Measurements from ENCODE around the gene AKAP8.
"Not testable (repeated sequence)": the region's sequence is repeated elsewhere in the genome, so short reads cannot be mapped to it uniquely, and the experiment has no call there.

AKAP8 gene

DNA sequence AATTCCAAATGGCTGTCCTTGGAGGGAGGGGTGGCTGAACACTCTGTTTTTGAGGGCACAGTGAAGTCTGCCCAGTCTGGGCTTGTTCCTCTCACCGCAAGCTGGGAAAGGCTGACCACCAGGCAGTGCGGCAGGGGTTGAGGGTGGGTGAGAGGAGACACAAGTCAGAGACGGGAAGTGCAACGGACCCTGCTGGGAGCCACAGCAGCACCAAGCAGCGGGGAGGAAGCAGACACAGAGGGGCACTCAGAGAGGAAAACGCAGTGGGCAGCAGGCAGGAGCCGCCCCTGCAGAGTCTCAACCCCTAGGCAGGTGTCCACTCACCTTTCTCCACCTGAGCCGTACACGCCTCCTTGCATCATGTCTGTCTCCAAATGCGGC lies 23.6 kb upstream of the AKAP8 start:
- DNase-seq: no peak

- DNase-seq: no peak
Measured at GRCh38 chr19:15402411-15403150, 23.0 kb upstream of the AKAP8 start.

DNA sequence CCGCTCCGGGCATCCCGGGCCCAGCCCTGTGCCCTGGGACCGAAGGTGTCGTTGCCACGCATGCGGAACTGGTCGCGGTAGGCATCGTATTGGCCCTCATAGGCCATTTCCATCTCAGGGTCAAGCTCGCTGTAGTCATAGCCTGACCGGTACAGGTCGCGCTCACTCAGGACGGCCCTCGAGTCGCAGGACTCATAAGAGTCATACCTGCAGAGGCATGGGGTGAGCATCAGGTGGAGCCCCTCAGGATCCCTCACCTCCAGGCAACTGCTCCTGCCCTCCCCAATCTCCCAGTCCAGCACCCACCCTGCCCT lies 21.8 kb upstream of the AKAP8 start:
- DNase-seq: no peak

DNA sequence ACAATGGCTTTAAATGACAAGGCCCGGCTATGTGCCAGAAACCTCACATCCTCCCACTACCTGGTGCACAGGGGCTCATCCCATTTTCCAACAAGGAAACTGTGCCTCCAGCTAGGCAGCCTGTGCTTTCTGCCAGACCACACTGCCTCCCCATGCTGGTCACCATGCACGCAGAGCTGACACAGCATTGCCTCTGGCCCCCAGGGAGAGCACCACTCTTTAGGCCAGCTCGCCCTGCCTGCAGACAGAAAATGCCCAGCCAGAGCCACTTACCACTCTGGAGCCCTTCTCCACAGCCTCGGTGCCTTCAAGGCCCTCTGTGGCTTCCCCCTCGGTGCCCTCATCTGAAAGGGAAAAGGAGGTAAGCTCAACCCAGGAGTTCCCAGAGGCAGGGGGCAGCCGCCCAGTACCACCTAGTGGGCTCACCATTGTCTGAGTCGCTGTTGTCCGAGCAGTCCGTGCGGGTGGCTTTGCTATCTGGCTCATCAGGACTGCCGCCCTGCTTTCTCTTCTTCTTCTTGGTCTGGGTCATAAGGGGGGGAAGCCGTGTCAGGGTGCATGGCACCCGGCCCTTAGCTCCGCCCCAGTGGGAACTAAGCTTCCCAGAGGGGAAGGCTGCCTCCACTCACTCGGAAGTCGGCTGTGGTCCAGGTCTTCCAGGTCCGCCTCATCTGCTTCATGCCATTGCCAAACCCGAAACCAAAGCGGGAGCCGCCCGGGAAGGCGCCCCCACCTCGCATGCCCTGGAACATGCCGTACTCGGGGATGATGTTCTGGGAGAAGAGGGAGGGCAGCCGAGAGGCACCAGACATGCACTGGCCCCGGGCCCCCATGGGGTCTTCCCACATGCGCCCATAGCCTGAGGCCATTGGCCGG lies 21.2 kb upstream of the AKAP8 start:
- DNase-seq: no peak

GRCh38 chr19:15399635-15400034 lies 20.0 kb upstream of the AKAP8 start:
- DNase-seq: no peak

- no peak for DNase-seq
Measured at GRCh38 chr19:15399234-15399515, 19.6 kb upstream of the AKAP8 start.

GRCh38 chr19:15398501-15399233 lies 19.1 kb upstream of the AKAP8 start:
- DNase-seq: no peak

DNA sequence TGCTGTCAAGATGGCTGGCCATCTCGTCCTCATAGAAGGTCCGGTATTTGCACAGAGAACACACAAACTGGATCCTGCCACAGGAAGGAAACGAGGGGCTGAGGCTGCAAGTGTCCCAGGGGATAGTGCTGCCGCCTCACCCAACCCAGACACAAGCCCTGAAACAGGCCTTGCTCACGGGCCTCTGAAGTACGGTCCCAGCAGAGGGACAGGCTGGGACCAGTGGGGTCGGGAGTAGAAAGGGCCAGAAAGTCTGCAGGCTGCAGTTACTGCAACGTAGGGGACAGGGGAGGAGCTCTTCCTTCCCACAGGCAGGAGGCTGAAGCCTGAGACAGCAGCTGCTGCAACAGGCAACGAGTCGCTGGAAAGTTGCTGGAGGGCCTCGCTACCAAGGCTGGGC lies 18.2 kb upstream of the AKAP8 start:
- no peak for DNase-seq

DNA sequence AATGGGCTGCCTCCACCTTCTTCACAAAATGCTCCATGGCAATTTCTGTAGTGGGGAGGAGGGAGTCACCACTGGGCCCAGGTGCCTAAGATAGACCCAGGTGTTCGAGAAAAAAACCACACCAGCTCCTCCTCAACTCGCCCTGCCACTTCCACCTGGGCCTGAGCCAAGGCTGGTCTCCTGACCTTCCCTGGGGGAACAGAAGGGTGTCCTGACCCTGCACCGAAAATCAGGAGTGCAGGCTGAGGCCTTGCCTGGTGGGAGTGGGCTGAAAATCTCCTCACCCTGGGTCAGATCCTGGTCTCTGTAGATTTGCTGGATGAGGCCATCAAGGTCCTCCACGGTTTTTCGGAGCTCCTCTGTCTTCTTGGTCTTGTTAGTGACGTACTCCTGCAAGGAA lies 17.6 kb upstream of the AKAP8 start:
- DNase-seq: no peak

- DNase-seq: no peak
Measured at GRCh38 chr19:15396436-15396835, 16.8 kb upstream of the AKAP8 start.

DNA sequence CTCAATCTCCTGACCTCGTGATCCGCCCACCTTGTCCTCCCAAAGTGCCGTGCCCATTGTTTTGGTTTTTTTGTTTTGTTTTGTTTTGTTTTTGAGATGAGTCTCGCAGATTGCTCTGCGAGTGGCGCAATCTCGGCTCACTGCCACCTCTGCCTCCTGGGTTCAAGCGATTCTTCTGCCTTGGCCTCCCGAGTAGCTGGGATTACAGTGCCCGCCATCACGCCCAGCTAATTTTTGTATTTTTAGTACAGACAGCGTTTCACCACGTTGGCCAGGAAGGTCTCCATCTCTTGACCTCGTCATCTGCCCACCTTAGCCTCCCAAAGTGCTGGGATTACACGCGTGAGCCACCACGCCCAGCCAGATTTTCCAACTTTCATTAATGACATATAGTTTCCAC lies 15.7 kb upstream of the AKAP8 start:
- not testable (repeated sequence) for DNase-seq

- no peak for DNase-seq
Measured at GRCh38 chr19:15394426-15394825, 14.8 kb upstream of the AKAP8 start.

- DNase-seq: peak; percentile 7
Measured at GRCh38 chr19:15393963-15394362, 14.4 kb upstream of the AKAP8 start.

DNA sequence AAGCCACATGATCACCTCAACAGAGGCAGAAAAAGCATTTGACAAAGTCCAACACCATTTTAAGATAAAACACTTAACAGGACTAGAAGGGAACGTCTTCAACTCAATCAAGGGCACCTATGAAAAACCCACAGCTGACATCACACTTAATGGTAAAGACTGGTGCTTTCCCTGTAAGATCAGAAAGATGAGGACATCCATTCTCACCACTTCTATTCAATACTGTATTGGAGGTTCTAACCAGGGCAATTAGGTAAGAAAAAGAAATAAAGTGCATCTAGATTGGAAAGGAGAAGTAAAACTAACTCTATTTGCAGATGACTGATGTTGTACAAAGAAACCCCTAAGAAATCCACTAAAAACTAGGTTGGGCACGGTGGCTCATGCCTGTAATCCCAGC lies 11.2 kb upstream of the AKAP8 start:
- no peak for DNase-seq

DNA sequence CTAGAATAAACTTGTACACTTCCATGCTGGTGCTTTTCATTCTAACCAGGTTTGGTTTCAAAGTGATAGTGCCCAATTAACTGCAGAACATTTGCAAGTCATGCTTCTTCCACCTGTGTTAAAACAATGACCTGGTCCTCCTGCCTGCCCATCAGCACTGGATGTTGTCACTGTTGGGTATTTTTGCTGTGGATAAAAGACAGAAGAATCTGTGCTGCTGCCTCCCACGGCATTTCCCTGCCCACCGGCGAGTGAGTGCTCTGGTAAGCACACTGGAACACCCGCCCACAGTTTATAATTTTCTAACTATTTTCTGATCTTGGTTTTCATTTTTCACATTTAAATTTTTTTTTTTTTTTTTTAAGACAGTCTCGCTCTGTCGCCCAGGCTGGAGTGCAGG lies 2.3 kb upstream of the AKAP8 start:
- no peak for DNase-seq

DNA sequence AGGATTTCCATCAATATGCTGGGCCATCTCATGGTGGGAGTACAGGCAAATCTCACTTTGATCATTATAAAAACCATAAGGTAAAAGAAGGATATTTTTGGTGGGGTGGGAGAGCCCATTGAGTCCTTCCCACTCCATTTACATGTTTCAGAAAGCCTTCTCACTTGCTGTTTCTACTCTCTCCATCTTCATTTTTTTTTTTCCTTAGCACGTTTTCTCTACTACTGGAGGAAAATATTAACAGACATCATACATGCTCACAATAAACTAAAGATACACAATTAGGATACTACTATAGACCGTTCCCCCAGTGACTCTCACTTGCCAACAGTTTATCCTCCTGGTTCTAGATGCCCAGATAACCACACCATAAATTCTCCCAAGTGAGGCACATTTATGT lies 1.8 kb upstream of the AKAP8 start:
- no peak for DNase-seq

- peak; percentile 31 for DNase-seq
Measured at GRCh38 chr19:15379999-15380647, 536 bp upstream of the AKAP8 start.

DNA sequence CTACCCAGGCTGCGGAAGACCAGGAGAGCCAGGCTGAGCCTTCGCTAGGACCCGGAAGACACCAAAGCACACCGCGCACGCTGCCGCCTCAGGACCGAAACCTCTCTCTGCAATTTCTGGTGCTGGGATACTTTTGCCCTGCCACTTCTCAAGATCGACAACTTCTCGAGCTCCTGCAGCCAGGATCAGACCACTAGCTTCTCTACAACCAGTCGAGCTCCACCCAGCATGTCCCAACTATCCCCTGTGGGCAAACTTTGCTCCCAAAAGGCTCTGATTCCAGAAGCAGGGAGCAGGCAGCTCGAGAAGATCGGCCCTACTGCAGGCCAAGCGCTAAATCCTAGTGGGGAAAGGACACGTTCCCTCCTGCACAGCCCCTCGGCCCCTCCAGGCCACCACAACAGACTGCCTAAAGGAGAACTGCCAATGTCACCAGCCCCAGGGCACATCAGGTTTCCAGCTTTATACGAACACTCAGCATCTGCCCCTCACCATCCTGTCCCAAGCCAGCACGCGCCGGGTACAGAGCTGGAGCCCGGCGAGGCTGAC lies 979 bp downstream of the AKAP8 start:
- peak; percentile 37 for DNase-seq

- no peak for DNase-seq
Measured at GRCh38 chr19:15374796-15375440, 4.7 kb downstream of the AKAP8 start.

GRCh38 chr19:15374105-15374651 lies 5.4 kb downstream of the AKAP8 start:
- DNase-seq: no peak

DNA sequence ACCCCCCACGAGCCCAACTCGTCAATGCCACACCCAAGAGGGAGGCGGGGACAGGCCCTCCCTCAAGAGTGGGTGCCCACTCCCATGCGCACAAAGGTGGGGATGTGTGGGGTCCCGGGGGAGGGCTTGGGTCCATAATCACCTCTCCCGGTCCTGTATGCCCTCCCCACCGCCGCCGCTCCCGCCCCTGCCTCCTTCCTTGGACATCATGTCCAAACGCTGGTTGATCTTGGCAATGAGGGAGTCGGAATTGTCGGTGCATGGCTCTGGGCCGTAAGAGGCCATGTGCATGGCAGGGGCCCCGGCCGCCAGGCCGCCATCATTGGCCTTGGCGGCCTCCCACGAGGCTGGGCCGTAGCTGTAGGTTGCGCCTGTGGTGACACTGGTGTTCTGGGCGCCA lies 5.9 kb downstream of the AKAP8 start:
- DNase-seq: no peak

- no peak for DNase-seq
Measured at GRCh38 chr19:15372891-15373301, 6.7 kb downstream of the AKAP8 start.

All from fibroblast of upper back skin (primary cell).